Measurements from ENCODE around the gene TFF3.

- TF ChIP-seq EZH2 (IDR thresholded peaks at IDR 0.05): no peak
- no peak for TF ChIP-seq CTCF (IDR thresholded peaks at IDR 0.05)
- TF ChIP-seq EZH2phosphoT487 (IDR thresholded peaks at IDR 0.05): no peak
Observed at GRCh38 chr21:42286416-42286815, 28.8 kb downstream of the TFF3 start.
